Measurements from ENCODE around the gene SENP3. TPM values are rescaled to one million over a fixed set of nuclear protein-coding genes. Genes with fewer than 3 reads are reported as not detected.

The SENP3 gene
- total RNA-seq, 1 experiment from 2014 or later = 113 TPM

DNA sequence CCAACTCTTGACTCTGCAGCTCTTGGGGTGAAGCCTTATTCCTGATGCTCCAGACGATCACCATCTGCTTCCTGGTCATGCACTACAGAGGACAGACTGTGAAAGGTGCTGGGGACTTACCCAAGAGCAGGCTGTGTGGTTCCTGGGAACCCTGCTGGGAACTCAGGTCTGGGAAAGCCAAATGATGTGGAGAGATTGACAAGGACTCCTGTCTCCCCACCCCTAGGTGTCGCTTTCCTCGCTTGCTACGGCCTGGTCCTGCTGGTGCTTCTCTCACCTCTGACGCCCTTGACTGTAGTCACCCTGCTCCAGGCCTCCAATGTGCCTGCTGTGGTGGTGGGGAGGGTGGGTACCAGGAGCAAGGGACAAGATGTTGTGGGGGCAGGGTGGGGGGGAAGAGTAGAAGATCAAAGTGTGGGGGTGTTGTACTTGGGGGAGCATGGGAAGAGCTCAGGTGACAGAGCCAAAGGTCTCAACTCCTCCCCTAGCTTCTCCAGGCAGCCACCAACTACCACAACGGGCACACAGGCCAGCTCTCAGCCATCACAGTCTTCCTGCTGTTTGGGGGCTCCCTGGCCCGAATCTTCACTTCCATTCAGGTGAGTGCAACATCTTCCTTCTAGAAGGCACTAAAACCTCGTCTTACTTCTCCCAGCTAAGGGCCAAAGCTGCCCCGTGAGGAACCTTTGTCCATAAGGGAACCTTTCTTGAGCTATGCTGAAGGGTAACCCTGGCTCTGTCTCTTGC, 25.1 kb downstream of the SENP3 start:
- POLR2A ChIA-PET (ENCODE audit: low non-redundant PET) = interaction anchor here (0.9 kb wide), 1 partner anchor 108 kb away, joined by 3 read pairs; no protein-coding TSS in a partner anchor

DNA sequence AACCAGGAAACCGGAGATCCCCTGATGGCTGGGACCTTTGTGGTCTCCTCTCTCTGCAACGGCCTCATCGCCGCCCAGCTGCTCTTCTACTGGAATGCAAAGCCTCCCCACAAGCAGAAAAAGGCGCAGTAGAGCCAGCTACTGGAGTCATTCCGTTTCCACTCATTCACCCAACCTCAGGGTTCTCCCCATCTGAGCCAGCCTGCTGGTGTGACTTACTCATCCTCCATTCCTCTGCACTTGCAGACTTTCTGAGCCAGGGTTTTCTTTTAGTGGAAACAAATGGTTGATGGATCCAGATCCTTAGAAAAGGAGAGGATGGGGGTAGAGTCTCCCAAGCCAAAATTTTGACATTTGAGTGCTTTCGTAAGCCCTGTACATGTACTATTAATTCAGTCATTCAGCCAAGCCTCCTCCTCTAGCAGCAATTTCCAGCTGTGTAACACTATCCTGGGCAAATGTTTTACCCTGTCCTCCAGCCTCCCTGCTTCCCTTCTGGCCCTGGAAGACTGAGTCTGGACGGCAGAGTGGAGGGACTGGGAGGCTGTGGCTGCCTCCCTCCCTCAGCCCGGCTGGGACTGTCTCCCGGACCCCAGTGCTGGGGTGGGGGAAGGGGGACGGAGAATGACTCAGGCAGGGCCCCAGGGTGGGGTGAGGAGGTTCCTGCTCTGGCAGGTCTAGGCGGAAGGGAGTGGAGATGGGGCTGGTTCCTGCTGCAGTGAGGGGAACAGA, 25.9 kb downstream of the SENP3 start:
- H3K36me3 ChIP-seq (ENCODE audit: insufficient read depth, low read length, poor library complexity, severe bottlenecking) = peaks cover 54% of the 10 kb centered on the region
- TF ChIP-seq EZH2 (IDR thresholded peaks at IDR 0.05; ENCODE audit: borderline replicate concordance, low read depth, low read length, poor library complexity, severe bottlenecking) = no peak
- TF ChIP-seq, protein P1, sequence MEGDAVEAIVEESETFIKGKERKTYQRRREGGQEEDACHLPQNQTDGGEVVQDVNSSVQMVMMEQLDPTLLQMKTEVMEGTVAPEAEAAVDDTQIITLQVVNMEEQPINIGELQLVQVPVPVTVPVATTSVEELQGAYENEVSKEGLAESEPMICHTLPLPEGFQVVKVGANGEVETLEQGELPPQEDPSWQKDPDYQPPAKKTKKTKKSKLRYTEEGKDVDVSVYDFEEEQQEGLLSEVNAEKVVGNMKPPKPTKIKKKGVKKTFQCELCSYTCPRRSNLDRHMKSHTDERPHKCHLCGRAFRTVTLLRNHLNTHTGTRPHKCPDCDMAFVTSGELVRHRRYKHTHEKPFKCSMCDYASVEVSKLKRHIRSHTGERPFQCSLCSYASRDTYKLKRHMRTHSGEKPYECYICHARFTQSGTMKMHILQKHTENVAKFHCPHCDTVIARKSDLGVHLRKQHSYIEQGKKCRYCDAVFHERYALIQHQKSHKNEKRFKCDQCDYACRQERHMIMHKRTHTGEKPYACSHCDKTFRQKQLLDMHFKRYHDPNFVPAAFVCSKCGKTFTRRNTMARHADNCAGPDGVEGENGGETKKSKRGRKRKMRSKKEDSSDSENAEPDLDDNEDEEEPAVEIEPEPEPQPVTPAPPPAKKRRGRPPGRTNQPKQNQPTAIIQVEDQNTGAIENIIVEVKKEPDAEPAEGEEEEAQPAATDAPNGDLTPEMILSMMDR (conservative IDR thresholded peaks at IDR 0.05; ENCODE audit: low read depth, low read length) = no peak
- DNase-seq (ENCODE audit: low spot score) = no peak
- H3K4me3 ChIP-seq (ENCODE audit: low read depth, low read length, poor library complexity, severe bottlenecking) = no peak overlapping the region
- intact Hi-C loops (cut with micrococcal nuclease; ENCODE audit: unreplicated experiment) = no loop called here
- ChIA-PET CTCF (interaction anchor here (0.6 to 0.7 kb wide), 2 partner anchors 73 to 92 kb away, joined by 3 to 7 read pairs; no protein-coding TSS in a partner anchor), POLR2A (ENCODE audit: low non-redundant PET) (interaction anchor here (0.9 kb wide), 1 partner anchor 109 kb away, joined by 3 read pairs; no protein-coding TSS in a partner anchor)
- H3K9me3 ChIP-seq (ENCODE audit: low read depth, low read length, poor library complexity, severe bottlenecking) = no peaks in the 10 kb centered on the region
- no peaks in the 10 kb centered on the region for H3K27me3 ChIP-seq (replicated peaks; ENCODE audit: insufficient read depth, low read depth, low read length, poor library complexity)
- BruUV-seq (replicated peaks) = no TSS peak
- no peak overlapping the region for H3K27ac ChIP-seq (ENCODE audit: low read depth, low read length, poor library complexity, severe bottlenecking)
- H3K4me1 ChIP-seq (ENCODE audit: insufficient read depth, low read length, poor library complexity, severe bottlenecking) = peaks cover 17% of the 10 kb centered on the region

More for the DNA sequence above, 25.1 kb downstream of the SENP3 start:
- no peaks in the 10 kb centered on the region for H3K9me3 ChIP-seq (ENCODE audit: low read depth, low read length, poor library complexity, severe bottlenecking)
- peaks cover 25% of the 10 kb centered on the region for H3K4me1 ChIP-seq (ENCODE audit: insufficient read depth, low read length, poor library complexity, severe bottlenecking)
- TF ChIP-seq EZH2 (IDR thresholded peaks at IDR 0.05; ENCODE audit: borderline replicate concordance, low read depth, low read length, poor library complexity, severe bottlenecking) = no peak
- TF ChIP-seq, protein P1 (conservative IDR thresholded peaks at IDR 0.05; ENCODE audit: low read depth, low read length) = peak; percentile 55
- H3K4me3 ChIP-seq (ENCODE audit: low read depth, low read length, poor library complexity, severe bottlenecking) = no peak overlapping the region
- peaks cover 47% of the 10 kb centered on the region for H3K36me3 ChIP-seq (ENCODE audit: insufficient read depth, low read length, poor library complexity, severe bottlenecking)
- no peak overlapping the region for H3K27ac ChIP-seq (ENCODE audit: low read depth, low read length, poor library complexity, severe bottlenecking)
- intact Hi-C loops (cut with micrococcal nuclease; ENCODE audit: unreplicated experiment) = no loop called here
- no TSS peak for BruUV-seq (replicated peaks)
- no peaks in the 10 kb centered on the region for H3K27me3 ChIP-seq (replicated peaks; ENCODE audit: insufficient read depth, low read depth, low read length, poor library complexity)
- CTCF ChIA-PET = interaction anchor here (0.6 to 0.7 kb wide), 2 partner anchors 72 to 93 kb away, joined by 3 to 7 read pairs; no protein-coding TSS in a partner anchor
- DNase-seq (ENCODE audit: low spot score) = peak; percentile 69

DNA sequence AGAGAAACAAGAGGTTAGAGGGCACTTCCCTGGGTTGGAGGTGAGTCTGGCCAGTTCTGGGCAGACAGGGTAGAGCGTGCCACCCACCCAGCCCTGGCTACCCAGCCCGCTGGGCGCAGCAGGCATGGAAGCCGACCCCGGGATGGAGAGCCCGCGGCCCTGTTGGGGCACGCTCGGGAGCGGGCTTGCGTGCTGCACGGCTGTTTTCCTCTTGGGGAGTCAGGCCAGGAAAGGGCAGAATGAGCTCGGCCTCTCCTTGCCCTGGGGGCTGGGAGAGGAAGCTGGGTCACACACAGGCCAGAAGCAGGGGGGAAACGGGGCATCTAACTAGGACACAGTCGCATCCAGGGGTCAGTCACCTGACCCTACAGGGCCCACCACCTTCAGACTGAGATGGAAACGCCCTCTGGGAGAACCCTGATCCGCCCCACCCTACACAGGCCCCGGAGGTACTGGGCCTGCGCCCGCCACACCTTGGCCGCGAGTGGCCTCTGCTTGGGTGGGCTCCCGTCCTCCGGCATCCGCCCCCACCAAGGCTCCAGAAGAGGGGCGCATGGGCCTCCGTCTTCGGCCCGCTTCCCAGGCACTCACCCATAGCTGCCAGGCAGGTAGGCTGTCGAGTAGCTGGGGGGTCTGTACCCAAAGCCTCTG, 27.0 kb downstream of the SENP3 start:
- POLR2A ChIA-PET (ENCODE audit: low non-redundant PET) = interaction anchor here (0.5 kb wide), 1 partner anchor 105 kb away, joined by 3 read pairs; the partner anchor contains the start of gene POLR2A
- no peak for TF ChIP-seq EZH2 (IDR thresholded peaks at IDR 0.05; ENCODE audit: borderline replicate concordance, low read depth, low read length, poor library complexity, severe bottlenecking)
- TF ChIP-seq, protein P1 (conservative IDR thresholded peaks at IDR 0.05; ENCODE audit: low read depth, low read length) = no peak
- Histone ChIP-seq H3K4me1 (ENCODE audit: insufficient read depth, low read length, poor library complexity, severe bottlenecking) (peaks cover 10% of the 10 kb centered on the region), H3K36me3 (ENCODE audit: insufficient read depth, low read length, poor library complexity, severe bottlenecking) (peaks cover 65% of the 10 kb centered on the region), H3K27me3 (replicated peaks; ENCODE audit: insufficient read depth, low read depth, low read length, poor library complexity) (no peaks in the 10 kb centered on the region), H3K4me3 (ENCODE audit: low read depth, low read length, poor library complexity, severe bottlenecking) (no peak overlapping the region), H3K27ac (ENCODE audit: low read depth, low read length, poor library complexity, severe bottlenecking) (peak overlapping the region; percentile 48), H3K9me3 (ENCODE audit: low read depth, low read length, poor library complexity, severe bottlenecking) (no peaks in the 10 kb centered on the region)
- intact Hi-C loops (cut with micrococcal nuclease; ENCODE audit: unreplicated experiment) = no loop called here
- no TSS peak for BruUV-seq (replicated peaks)
- CTCF ChIA-PET = interaction anchor here (0.6 to 1.2 kb wide), 7 partner anchors 9 to 543 kb away, joined by 4 to 9 read pairs (median 4); partner anchors contain the start of genes CD68, FXR2, TP53 and WRAP53
- no peak for DNase-seq (ENCODE audit: low spot score)
